CD14-positive monocyte (primary cell): ENCODE data around the gene YOD1. TPM values are rescaled to one million over a fixed set of nuclear protein-coding genes. Genes with fewer than 3 reads are reported as not detected.

Experiments
- DNase-seq, 3 donors: peaks; one replicate each; pipeline ENCODE4 v3.0.0-alpha.2; 2011 to 2022
- H2AFZ ChIP-seq: 2 replicates; pipeline ENCODE4 v1.6.0; 2012; ENCODE audit warnings: mild to moderate bottlenecking, low read depth, low read length, inconsistent platforms; ENCODE audit not compliant: insufficient read depth, poor library complexity, severe bottlenecking
- H3K27ac ChIP-seq, 2 donors: 1 replicate in 1 of 2; 2 replicates in 1 of 2; pipeline ENCODE4 v1.5.1; 2012 to 2013; ENCODE audit warnings: low read length in 2 of 2, control low read depth in 1 of 2, inconsistent platforms in 1 of 2, low read depth in 1 of 2, mild to moderate bottlenecking in 1 of 2
- H3K27me3 ChIP-seq, 2 donors: one replicate each; pipeline versions ENCODE4 v1.6.0 to v1.6.1; 2011 to 2013; ENCODE audit warnings: low read length in 2 of 2; ENCODE audit not compliant: control insufficient read depth in 2 of 2, insufficient read depth in 2 of 2
- H3K36me3 ChIP-seq, 2 donors: replicated peaks in 1 of 2; 1 replicate in 1 of 2; 2 replicates in 1 of 2; pipeline versions ENCODE4 v1.5.1 to v1.6.1; 2012 to 2013; ENCODE audit warnings: low read length in 2 of 2, control low read depth in 1 of 2, inconsistent platforms in 1 of 2, mild to moderate bottlenecking in 1 of 2; ENCODE audit not compliant: insufficient read depth in 2 of 2, control insufficient read depth in 1 of 2
- H3K4me1 ChIP-seq, 2 donors: 1 replicate in 1 of 2; 2 replicates in 1 of 2; pipeline versions ENCODE4 v1.5.1 to v1.6.1; 2012 to 2013; ENCODE audit warnings: low read length in 2 of 2, control low read depth in 1 of 2, inconsistent platforms in 1 of 2, mild to moderate bottlenecking in 1 of 2, moderate library complexity in 1 of 2; ENCODE audit not compliant: insufficient read depth in 2 of 2, control insufficient read depth in 1 of 2
- H3K4me2 ChIP-seq: replicated peaks from 2 replicates; pipeline ENCODE3; 2012; ENCODE audit warnings: low read length, moderate library complexity, mild to moderate bottlenecking; ENCODE audit not compliant: poor library complexity, severe bottlenecking; ENCODE audit errors: extremely low read depth
- H3K4me3 ChIP-seq, 3 experiments: fragments of 200-600 bp in 1 of 3; sonication (generic) in 1 of 3; replicated peaks in 1 of 3; 1 replicate in 2 of 3; 2 replicates in 1 of 3; pipeline ENCODE4 v1.5.1; 2011 to 2013; ENCODE audit warnings: low read length in 3 of 3, mild to moderate bottlenecking in 3 of 3, control low read depth in 2 of 3, low read depth in 2 of 3, inconsistent platforms in 1 of 3, moderate library complexity in 1 of 3
- H3K79me2 ChIP-seq: 2 replicates; pipeline ENCODE4 v1.6.0; 2012; ENCODE audit warnings: mild to moderate bottlenecking, control low read depth, inconsistent platforms, low read length, moderate library complexity; ENCODE audit not compliant: insufficient read depth
- H3K9ac ChIP-seq: 2 replicates; pipeline ENCODE4 v1.6.0; 2017; ENCODE audit warnings: low read length, mild to moderate bottlenecking; ENCODE audit not compliant: insufficient read depth, poor library complexity, severe bottlenecking
- H3K9me3 ChIP-seq, 2 donors: replicated peaks in 1 of 2; 1 replicate in 1 of 2; 2 replicates in 1 of 2; pipeline versions ENCODE4 v1.5.1 to v1.6.1; 2012 to 2013; ENCODE audit warnings: low read length in 2 of 2, control low read depth in 1 of 2; ENCODE audit not compliant: control insufficient read depth in 1 of 2, insufficient read depth in 1 of 2
- H4K20me1 ChIP-seq: 2 replicates; pipeline ENCODE4 v1.6.0; 2012; ENCODE audit warnings: mild to moderate bottlenecking, low read length, control low read depth, moderate library complexity; ENCODE audit not compliant: insufficient read depth
- H3K27ac Mint-ChIP-seq, 7 donors: one replicate each; pipeline ENCODE4 v1.8.0; 2020; ENCODE audit warnings: mild to moderate bottlenecking in 7 of 7, mixed read lengths in 7 of 7, moderate library complexity in 6 of 7, inconsistent platforms in 2 of 7
- H3K27me3 Mint-ChIP-seq, 3 donors: one replicate each; pipeline ENCODE4 v1.8.0; 2021 to 2022; ENCODE audit warnings: low read depth in 3 of 3, mild to moderate bottlenecking in 3 of 3, mixed read lengths in 3 of 3, moderate library complexity in 3 of 3, inconsistent platforms in 1 of 3
- H3K36me3 Mint-ChIP-seq, 2 donors: one replicate each; pipeline ENCODE4 v1.8.0; 2020; ENCODE audit warnings: mixed read lengths in 2 of 2, inconsistent platforms in 1 of 2, mild to moderate bottlenecking in 1 of 2
- H3K4me1 Mint-ChIP-seq: one replicate; pipeline ENCODE4 v1.8.0; 2020; ENCODE audit warnings: mild to moderate bottlenecking, mixed read lengths
- H3K4me3 Mint-ChIP-seq, 2 donors: one replicate each; pipeline ENCODE4 v1.8.0; 2020; ENCODE audit warnings: mild to moderate bottlenecking in 2 of 2, mixed read lengths in 2 of 2, moderate library complexity in 1 of 2
- H3K9me3 Mint-ChIP-seq, 7 donors: one replicate each; pipeline ENCODE4 v1.8.0; 2020 to 2022; ENCODE audit warnings: mixed read lengths in 7 of 7, mild to moderate bottlenecking in 6 of 7, moderate library complexity in 6 of 7, inconsistent platforms in 2 of 7
- WGBS: methylation state at CpG from one replicate; pipeline ENCODE4 v1.1.5; 2013; ENCODE audit warnings: missing lambda C conversion rate; ENCODE audit not compliant: insufficient coverage; 5-methylcytosine and 5-hydroxymethylcytosine counted together
- intact Hi-C, 2 donors: fragments of 100-400 bp; cut with micrococcal nuclease; formaldehyde crosslinking; loops; one replicate each; pipeline versions ENCODE4 v1.15.0 to v1.15.1; 2023
- polyA plus RNA-seq, 3 donors: library from polyadenylated mRNA; depleted of rRNA in 1 of 3; unstranded in 2 of 3; stranded (reverse) in 1 of 3; fragments of 300-500 nt in 2 of 3; fragments of >200 nt in 1 of 3; fragmentation: Illumina TruSeq in 2 of 3; gene quantifications; 1 replicate in 2 of 3; 2 replicates in 1 of 3; pipeline ENCODE4 v1.2.3, GENCODE V29; 2012 to 2021
- TF ChIP-seq, protein P1 (sequence below): fragments of 200-600 bp; IDR thresholded peaks from one replicate; pipeline ENCODE4 v1.8.0; 2022; ENCODE audit warnings: antibody characterized with exemption, mild to moderate bottlenecking

The YOD1 gene
- polyA plus RNA-seq, 3 donors = 1.6 to 8.2 (median 1.7) TPM

DNA sequence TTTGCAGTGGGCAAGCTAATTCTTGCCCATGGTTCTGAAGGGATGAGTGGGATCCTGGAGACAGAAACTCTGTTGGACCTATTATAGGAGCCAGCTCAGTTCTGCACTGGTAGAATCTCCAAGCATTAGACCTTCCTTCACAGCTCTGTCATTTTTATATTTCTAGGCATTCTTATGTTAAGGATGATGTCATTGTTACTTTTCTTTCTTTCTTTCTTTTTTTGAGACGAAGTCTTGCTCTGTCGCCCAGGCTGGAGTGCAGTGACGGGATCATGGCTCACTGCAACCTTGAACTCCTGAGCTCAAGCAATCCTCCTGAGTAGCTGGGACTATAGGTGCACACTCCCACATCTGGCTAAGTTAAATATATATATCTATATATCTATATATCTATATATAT, 9.6 kb upstream of the YOD1 start:
- H2AFZ ChIP-seq = no peak overlapping the region
- Mint-ChIP-seq H3K9me3 (no peaks in the 10 kb centered on the region), H3K36me3 (peaks cover 51 to 56% of the 10 kb centered on the region in 2 donors), H3K4me3 (no peak overlapping the region), H3K27ac (no peak overlapping the region), H3K27me3 (no peaks in the 10 kb centered on the region), H3K4me1 (peaks cover 9% of the 10 kb centered on the region)
- H3K36me3 ChIP-seq = peaks cover 31 to 60% of the 10 kb centered on the region in 2 donors
- no peak overlapping the region for H3K9ac ChIP-seq
- no peaks in the 10 kb centered on the region for H3K9me3 ChIP-seq
- intact Hi-C loops = no loop called here
- H3K4me1 ChIP-seq = peaks cover 0 to 5% of the 10 kb centered on the region in 2 donors
- no peak for DNase-seq
- TF ChIP-seq, protein P1, sequence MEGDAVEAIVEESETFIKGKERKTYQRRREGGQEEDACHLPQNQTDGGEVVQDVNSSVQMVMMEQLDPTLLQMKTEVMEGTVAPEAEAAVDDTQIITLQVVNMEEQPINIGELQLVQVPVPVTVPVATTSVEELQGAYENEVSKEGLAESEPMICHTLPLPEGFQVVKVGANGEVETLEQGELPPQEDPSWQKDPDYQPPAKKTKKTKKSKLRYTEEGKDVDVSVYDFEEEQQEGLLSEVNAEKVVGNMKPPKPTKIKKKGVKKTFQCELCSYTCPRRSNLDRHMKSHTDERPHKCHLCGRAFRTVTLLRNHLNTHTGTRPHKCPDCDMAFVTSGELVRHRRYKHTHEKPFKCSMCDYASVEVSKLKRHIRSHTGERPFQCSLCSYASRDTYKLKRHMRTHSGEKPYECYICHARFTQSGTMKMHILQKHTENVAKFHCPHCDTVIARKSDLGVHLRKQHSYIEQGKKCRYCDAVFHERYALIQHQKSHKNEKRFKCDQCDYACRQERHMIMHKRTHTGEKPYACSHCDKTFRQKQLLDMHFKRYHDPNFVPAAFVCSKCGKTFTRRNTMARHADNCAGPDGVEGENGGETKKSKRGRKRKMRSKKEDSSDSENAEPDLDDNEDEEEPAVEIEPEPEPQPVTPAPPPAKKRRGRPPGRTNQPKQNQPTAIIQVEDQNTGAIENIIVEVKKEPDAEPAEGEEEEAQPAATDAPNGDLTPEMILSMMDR = no peak
- no peaks in the 10 kb centered on the region for H4K20me1 ChIP-seq
- H3K4me3 ChIP-seq = no peak overlapping the region
- no peak overlapping the region for H3K4me2 ChIP-seq
- no peaks in the 10 kb centered on the region for H3K27me3 ChIP-seq
- no CpG with 5 or more reads among the region's 3 CpGs for WGBS
- H3K27ac ChIP-seq = no peak overlapping the region
- H3K79me2 ChIP-seq = no peaks in the 10 kb centered on the region

DNA sequence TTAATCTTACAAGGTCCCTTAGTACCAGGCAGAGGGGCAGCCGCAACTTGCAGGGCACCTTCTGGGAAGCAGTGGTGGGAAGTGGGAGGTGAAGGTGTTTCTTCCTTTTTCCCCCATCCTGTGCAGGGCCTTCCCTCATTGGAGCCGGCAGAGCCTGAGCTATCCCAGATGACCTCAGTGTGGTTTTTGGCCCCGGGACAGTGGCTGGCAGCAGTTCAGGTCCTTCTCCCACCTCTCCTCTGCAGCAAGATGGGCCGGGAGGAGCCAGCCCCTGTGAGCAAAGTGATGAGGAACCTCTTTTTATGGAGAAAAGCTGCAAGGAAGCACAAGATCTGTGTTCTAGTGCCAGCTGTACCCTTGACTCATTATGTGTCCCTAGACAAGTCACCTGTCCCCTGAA, 8.9 kb upstream of the YOD1 start:
- no peak overlapping the region for H3K4me3 ChIP-seq
- H3K4me1 ChIP-seq = peaks cover 5 to 9% of the 10 kb centered on the region in 2 donors
- H2AFZ ChIP-seq = no peak overlapping the region
- Mint-ChIP-seq H3K27me3 (no peaks in the 10 kb centered on the region), H3K4me1 (peaks cover 14% of the 10 kb centered on the region), H3K27ac (no peak overlapping the region), H3K36me3 (peaks cover 44 to 51% of the 10 kb centered on the region in 2 donors), H3K9me3 (no peaks in the 10 kb centered on the region), H3K4me3 (no peak overlapping the region)
- TF ChIP-seq, protein P1 = no peak
- intact Hi-C loops = loop anchor here in 1 of 2 donors (10.0 kb wide), 1 partner anchor 275 kb away; no protein-coding TSS in a partner anchor
- no peaks in the 10 kb centered on the region for H4K20me1 ChIP-seq
- no peaks in the 10 kb centered on the region for H3K79me2 ChIP-seq
- H3K27me3 ChIP-seq = no peaks in the 10 kb centered on the region
- peaks cover 28 to 52% of the 10 kb centered on the region in 2 donors for H3K36me3 ChIP-seq
- DNase-seq = no peak
- no peak overlapping the region for H3K9ac ChIP-seq
- no peak overlapping the region for H3K27ac ChIP-seq
- H3K9me3 ChIP-seq = no peaks in the 10 kb centered on the region
- no peak overlapping the region for H3K4me2 ChIP-seq
- WGBS = 20% methylated on average over 1 of the region's 4 CpGs
